ENCODE data around the gene SPCS2.

Gene SPCS2

GRCh38 chr11:74948898-74949752 is at the start of gene SPCS2, which contains the start of gene XRRA1:
TSS of gene SPCS2 (plus strand) at chr11:74949266. CDS start at chr11:74949286, 20 bp downstream.
TSS of gene XRRA1 (minus strand) at chr11:74949091. CDS start at chr11:74940878, 8,213 bp downstream.
- DNase-seq, result peak; percentile 99

DNA sequence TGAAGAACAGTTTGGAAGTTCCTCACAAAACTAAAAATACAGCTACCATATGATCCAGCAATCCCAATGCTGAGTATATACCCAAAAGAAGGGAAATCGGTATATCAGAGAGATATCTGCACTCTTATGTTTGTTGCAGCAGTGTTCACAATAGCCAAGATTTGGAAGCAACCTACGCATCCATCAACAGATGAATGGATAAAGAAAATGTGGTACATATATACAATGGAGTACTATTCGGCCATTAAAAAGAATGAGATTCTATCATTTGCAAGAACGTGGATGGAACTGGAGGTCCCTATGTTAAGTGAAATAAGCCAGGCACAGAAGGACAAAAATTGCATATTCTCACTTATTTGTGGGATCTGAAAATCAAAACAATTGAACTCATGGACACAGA is 46.7 kb upstream of the SPCS2 start:
- no peak for DNase-seq

DNA sequence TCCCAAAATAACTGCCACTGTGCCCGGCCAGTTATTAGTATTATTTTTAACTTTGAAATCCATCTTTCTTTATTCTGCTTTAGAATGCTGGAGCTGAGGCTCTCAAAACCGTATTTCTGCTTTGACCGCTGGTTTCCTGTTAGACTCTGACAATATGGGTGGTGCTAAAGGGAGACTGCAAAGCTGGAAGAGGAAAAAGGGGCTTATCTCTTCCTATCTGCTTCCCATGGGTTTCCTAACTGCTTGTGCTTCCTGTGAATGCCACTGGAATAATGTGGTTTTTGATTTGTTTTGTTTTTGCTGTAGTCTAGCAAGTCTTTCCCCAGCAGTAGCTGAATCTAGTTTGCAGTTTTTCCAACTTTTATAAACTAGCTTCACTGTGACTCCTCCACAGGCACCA is 43.7 kb upstream of the SPCS2 start:
- DNase-seq, result no peak

GRCh38 chr11:74909385-74909784 is 39.7 kb upstream of the SPCS2 start:
- DNase-seq, result no peak

DNA sequence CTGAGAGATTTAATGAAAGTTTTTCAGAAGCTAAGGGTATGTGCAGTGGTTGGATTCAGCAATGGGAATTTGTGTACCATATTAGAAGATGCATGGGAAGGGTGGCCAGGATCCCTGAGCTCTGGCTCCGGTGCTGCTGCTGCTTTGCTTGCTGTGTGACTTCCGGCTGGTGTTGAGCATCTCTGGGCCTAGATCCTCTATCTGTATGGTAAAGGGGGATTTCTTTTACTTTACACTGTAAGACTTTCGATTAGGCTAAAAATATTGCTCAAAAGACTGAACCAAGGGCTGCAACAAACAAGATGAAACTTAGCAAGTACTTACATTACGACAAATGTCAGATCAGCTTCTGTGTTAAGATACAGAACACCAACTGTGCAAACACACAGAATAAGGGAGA is 39.3 kb upstream of the SPCS2 start:
- DNase-seq, result no peak

- DNase-seq, result no peak
Observed at GRCh38 chr11:74923125-74923524, 25.9 kb upstream of the SPCS2 start.

DNA sequence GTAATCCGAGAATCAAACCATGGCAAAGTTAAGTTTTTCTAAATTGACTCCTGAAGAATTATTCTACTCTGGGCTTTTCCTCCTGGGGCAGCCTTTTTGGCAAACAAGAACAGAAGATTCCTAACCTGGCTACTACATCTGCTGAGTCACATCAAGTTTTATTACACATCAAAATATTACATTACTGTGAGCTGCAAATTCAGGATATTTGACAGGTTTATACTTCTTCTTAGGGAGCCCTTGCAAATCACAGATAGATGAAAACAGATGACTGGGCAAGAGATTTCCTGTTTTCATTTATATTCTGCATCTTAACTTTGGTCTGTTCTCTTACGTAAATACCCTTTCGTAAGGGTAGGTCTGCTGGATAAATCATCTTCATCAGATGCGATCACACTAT is 23.8 kb upstream of the SPCS2 start:
- no peak for DNase-seq

GRCh38 chr11:74926304-74927030 is 22.6 kb upstream of the SPCS2 start:
- DNase-seq, result no peak

DNA sequence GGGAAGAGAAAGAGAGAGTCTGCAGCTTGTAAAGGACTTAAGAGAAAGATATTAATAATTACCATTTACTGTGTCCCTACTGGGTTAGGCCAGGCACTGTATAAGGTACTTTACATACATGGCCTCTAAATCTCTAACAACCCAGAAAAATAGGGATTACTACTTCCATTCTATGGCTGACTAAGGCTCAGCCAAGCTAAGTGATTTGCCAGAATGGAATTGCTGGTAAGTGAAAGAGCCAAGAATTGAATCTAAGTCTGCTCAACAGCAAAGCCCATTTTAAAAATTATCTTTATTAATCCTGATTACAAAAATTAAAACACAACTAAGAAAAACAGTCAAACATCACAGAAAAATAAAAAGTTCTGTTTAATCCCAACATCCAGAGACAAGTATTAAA is 21.6 kb upstream of the SPCS2 start:
- DNase-seq, result no peak

GRCh38 chr11:74929431-74930363 is 19.4 kb upstream of the SPCS2 start:
- peak; percentile 66 for DNase-seq

GRCh38 chr11:74932169-74932568 is 16.9 kb upstream of the SPCS2 start:
- no peak for DNase-seq

GRCh38 chr11:74932797-74933196 is 16.3 kb upstream of the SPCS2 start:
- no peak for DNase-seq

GRCh38 chr11:74933765-74934164 is 15.3 kb upstream of the SPCS2 start:
- DNase-seq, result no peak

DNA sequence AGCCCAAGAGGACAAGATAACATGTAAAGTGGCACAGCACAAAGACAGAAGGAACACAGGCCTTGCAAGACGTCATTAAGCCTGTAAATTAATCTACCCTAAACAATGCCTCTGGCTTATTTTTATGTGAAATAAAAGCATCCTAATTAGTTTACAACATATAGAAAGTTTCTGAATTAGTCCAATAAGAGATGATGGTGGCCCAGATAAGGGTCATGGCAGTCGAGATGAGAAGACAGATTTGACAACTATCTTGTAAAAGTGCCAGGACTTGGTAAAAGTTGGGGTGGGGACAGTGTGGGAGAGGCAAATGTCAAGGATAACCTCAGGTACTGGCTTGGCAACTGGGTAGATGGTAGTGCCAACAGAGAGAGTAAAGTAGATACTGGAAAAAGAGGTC is 13.8 kb upstream of the SPCS2 start:
- DNase-seq, result no peak

GRCh38 chr11:74936087-74936486 is 13.0 kb upstream of the SPCS2 start:
- DNase-seq, result no peak

DNA sequence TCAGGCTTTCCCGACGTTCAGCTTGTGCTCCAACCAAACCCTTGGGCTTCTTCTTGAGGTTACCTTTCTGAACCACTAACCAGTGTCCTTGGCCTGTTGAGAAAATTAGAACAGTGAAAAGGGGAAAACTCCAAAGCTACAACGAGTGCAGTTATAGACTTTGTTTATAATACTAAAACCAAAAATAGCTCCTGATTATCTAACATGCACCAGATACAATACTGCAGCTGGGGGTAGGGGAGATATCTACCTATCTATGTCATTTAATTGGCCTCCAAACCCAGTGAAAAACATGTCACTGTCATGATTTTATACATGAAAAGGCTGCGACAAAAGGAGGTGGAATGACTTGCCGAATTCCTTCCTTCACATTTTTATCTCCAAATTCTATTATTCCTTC is 12.1 kb upstream of the SPCS2 start:
- DNase-seq, result no peak

DNA sequence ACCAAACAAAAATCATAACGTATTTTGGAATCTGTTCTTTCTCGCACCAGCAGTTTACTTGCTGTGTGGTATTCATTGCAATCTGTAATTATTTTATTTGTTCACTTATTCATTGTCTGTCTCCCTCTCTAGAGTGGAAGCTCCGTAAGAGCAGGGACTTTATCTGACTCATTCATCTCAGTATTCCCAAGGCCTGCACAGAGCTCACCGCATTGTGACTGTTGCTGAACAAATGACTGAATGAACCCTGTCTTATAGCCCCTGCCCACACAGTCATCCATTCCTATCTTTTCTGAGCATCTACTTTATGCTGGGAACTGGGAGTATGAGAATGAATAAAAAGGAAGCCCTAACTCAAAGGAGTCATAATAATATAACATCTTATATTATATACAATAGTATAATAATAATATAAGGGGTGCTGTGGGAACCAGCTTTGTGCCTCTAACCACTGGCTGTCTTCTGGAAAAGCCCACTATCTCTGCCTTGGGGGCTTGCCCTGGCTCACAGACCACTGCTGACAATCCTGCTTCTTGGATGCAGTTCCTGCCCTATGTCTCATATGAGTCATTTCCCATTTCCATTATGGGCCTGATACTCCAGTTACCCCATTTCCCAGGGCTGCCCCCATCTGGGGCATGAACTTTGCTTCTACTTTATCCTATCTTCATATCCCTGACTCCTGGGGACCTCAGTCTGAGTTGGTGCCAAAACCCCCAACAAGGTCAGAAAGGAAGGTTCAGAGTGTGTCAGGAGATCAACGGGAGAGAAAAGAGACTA is 11.2 kb upstream of the SPCS2 start:
- DNase-seq, result no peak

- no peak for DNase-seq
Observed at GRCh38 chr11:74941492-74941891, 7.6 kb upstream of the SPCS2 start.

- no peak for DNase-seq
Observed at GRCh38 chr11:74942073-74942759, 6.8 kb upstream of the SPCS2 start.

- no peak for DNase-seq
Observed at GRCh38 chr11:74948546-74948897, 544 bp upstream of the SPCS2 start.

- no peak for DNase-seq
Observed at GRCh38 chr11:74949753-74950137, 679 bp downstream of the SPCS2 start.

Measured in NCI-H526 treated with DMSO at 0.1 percent for 48 hours (cell line).